Stimulated activated CD8-positive, alpha-beta memory T cell treated with anti-CD3 and anti-CD28 coated beads, Interleukin-12 subunit alpha, Interleukin-12 subunit beta, amount 100 ng/mL, for 24 hours (primary cell): ENCODE measurements around the gene FCRLA.
"Not testable (repeated sequence)": the region's sequence is repeated elsewhere in the genome, so short reads cannot be mapped to it uniquely, and the experiment has no call there.

ENCODE experiments used
- DNase-seq: peaks from one replicate; pipeline ENCODE4 v3.0.0-alpha.2; 2020; ENCODE audit errors: extremely low read depth

Gene FCRLA

GRCh38 chr1:161706482-161707347 lies at the start of gene FCRLA:
Gene FCRLA, plus strand, starts transcription at chr1:161707229. Its CDS starts 36 bp downstream, at chr1:161707265.
- no peak for DNase-seq

DNA sequence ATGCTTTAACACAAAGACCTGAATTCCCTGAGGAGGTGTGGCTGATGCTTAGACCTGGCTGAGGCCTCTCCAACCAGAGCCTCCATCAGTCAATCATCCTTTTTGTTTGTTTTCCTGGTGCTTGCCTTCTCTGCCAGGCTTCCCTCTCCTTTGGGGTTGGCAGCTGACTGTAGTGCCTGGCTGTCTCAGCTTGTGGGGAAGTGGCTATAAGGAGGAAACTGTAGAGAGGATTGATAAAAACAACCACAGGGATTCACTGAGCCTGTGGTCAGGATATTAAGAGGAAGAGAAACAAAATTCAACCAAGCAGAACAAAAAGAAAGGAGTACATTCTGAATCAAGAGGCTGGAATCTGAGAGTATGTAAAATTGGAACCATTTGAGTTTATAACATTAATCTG lies 48.5 kb upstream of the FCRLA start:
- DNase-seq: not testable (repeated sequence)

DNA sequence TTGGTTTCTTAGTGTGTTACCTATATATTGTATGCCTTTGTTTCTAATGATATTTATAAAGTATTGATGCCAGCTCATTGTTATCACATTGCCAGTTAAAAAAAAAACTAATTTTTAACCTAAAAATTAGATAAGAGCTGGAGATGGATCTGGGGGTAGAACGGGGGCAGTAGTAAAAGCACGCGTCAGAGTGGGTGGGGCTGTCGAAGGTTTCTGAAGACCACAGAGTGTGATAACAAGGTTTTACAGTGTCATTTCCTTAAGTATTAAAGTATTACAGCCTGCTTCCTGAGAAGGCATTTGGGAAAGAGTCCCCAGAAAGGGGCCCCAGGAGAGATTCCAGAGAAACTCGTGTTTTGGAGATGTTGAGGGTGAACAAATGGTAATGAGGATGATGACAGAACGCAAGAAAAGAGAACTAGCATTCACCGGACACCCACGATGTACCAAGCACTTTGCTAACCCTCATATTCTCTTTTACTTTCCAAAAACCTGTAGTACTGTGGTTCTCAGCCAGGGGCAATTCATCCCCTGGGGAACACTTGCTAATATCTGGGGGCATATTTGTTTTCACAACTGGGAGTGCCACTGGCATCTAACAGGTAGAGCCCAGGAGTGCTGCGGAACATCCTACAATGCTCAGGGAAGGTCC lies 45.2 kb upstream of the FCRLA start:
- not testable (repeated sequence) for DNase-seq

- DNase-seq: not testable (repeated sequence)
Observed at GRCh38 chr1:161662684-161663339, 44.2 kb upstream of the FCRLA start, which contains the start of gene FCGR2B. Gene FCGR2B, plus strand, starts transcription at chr1:161663143. Its CDS starts 99 bp downstream, at chr1:161663242.

DNA sequence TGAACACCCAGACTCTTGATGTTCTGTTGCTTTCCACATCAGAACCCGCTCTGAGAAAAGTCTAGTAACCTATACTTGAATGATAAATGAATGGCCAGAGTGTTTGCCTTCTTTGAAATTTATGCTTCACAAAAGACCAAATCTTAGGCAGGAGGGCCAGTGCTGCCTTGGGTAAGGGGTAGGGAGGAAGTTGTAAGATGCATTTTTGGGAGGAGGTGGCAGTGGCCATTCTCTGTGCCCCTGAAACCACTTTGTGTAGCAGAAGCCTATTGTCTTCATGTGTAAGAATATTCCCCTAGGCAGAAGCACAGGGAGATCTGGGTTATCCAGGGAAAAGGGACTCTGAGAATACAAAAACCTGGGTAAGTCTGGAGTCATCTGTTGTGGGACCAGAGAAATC lies 43.5 kb upstream of the FCRLA start:
- DNase-seq: not testable (repeated sequence)

DNA sequence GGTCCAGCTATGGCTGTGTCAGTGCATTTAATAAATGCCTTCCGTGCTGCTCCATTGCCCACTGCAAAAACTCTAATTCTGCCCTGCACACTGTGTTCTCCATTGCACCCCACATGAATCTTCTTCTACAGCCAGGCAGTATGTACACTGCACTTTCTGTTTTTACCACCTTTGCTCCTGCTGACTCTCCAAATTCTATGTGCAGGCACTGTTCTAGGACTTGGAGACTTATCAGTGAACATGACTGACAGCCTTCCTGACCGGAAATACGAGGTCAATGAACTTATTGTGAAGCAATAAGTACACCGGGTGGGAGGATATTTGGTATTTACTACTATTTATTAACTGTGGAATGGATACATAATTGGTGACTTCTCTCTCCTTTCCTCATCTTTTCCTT lies 42.3 kb upstream of the FCRLA start:
- not testable (repeated sequence) for DNase-seq

DNA sequence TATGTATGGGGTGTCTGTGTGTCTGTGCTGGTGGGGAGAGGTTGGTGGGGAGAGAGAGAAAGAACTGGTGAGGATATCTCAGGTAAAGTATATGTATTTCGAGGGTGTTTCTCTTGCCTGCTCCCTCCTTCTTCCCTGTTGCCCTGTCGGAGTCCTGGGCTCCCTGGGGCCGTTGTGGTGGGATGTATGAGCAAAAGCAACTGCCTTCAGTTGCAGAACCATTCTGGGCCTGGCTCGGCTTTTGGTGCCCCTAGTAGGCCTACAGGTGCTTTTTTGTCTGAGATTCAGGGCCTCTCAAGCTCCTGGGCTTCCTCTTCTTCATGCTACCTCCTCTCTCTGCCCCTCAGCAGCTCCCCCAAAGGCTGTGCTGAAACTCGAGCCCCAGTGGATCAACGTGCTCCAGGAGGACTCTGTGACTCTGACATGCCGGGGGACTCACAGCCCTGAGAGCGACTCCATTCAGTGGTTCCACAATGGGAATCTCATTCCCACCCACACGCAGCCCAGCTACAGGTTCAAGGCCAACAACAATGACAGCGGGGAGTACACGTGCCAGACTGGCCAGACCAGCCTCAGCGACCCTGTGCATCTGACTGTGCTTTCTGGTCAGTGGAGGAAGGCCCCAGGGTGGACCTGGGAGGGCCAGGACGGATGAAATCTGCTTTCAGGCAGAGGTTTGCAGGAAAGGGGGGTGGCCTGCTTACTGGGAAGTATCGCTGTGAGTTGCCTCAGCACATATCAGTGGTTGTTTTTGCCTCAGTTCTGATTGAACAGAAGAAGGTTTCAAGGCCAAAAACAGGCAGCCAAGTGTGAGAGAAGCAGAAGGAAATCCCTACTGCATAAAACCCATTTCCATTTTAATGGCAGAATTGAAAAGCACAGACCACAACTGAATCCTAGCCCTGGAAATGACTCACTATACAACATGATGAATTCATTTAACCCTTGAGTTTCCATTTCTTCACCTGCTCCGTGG lies 35.7 kb upstream of the FCRLA start:
- DNase-seq: not testable (repeated sequence)

GRCh38 chr1:161673437-161673836 lies 33.6 kb upstream of the FCRLA start:
- DNase-seq: not testable (repeated sequence)

DNA sequence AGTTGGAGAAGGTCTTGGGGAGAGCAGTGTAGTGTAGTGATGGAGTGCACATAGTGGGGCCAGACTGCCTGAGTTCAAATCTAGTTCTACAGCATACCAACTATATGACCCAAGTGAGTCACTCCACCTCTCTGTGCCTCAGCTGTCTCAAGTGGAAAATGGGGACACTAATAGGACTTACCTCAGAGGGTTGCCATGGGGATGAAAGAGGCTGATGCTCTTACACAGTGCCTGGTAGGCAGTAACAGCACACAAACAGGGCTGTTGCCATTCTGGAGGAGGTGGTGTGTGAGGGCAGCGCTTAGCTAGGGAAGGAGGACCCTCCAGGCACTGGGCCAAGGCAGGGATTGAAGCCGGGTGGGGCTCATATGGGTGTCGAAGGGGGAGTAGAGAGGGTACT lies 32.6 kb upstream of the FCRLA start:
- not testable (repeated sequence) for DNase-seq

DNA sequence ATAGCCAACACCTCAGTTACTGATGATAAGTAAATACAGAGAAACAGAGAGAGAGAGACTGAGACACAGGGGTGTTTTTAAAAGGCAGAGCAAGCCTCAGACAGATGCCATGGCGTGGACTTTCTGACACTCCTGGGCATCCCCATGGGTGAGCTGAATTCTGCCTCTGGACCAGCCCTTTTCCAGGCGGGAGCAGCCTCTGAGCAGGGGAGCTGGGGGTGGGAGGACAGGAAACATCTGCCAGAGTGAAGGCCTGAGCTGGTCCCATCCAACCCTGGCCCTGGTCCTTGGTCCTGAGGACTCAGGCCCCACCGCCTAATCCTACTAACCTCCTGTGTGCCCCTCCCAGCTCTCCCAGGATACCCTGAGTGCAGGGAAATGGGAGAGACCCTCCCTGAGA lies 32.1 kb upstream of the FCRLA start:
- not testable (repeated sequence) for DNase-seq

DNA sequence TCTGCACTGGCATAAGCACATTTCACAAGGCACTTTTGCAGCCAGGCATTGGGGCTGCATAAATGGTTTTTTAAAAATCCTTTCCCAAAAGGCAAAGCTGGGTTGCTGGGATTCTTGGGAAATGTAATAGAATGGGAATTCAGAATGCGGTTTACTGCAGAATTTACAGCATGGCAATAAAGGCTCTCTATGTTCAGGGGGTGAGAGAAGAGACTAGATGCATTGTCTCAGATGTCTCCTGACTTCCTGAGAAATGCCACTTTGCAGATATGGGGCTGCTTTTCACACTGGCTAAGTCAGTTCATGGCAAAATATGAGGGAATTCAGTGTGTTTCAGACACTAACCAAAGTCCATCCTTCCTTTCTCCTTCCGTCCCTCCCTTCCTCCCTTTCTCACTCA lies 30.6 kb upstream of the FCRLA start:
- DNase-seq: no peak

DNA sequence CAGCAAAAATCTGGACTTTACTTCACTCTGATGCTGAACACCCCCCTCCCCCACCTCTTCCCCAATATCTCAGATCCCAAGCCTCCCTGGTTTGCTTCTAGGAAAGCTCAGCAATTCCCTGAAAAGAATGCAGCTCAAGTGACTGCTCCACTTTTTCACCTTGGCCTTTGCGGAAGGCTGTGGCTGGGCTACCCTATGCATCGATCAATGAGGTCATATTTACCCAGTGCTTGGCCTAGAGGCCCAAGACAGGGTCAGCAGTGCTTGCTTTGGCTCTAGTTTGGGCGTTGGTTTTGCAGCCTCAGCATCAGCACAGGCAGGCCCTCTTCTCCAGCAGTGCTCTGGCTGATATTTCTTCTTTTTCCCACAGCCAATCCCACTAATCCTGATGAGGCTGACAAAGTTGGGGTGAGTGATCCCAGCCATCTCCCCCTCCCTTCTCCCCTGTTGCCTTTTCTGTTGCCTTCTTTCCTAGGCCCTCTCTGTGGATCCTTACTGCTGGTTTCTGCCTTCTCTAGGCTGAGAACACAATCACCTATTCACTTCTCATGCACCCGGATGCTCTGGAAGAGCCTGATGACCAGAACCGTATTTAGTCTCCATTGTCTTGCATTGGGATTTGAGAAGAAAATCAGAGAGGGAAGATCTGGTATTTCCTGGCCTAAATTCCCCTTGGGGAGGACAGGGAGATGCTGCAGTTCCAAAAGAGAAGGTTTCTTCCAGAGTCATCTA lies 29.9 kb upstream of the FCRLA start:
- DNase-seq: no peak

- no peak for DNase-seq
Observed at GRCh38 chr1:161678500-161678899, 28.5 kb upstream of the FCRLA start.

- DNase-seq: no peak
Observed at GRCh38 chr1:161681879-161682278, 25.1 kb upstream of the FCRLA start.

GRCh38 chr1:161688946-161689345 lies 18.1 kb upstream of the FCRLA start:
- DNase-seq: no peak

DNA sequence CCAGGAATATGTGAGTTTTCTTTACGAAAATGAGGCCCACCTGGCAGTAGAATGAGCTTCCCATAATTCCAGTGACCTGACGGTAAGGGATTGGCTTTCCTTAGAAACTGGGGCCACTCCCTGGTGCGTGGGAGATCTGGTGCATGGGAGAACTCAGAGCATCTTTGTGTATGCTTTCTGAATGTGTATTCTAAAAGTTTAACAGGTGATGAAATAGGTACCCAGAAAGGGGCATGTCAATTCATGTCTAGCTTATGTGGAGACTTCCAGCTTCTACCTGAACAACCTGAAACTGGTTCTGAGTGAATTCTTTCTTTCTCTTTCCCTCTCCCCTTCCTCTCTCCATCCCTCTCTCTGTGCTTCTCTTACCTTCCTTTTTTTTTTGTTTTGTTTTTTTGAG lies 15.2 kb upstream of the FCRLA start:
- DNase-seq: no peak

GRCh38 chr1:161693020-161693712 lies 13.9 kb upstream of the FCRLA start:
- not testable (repeated sequence) for DNase-seq

DNA sequence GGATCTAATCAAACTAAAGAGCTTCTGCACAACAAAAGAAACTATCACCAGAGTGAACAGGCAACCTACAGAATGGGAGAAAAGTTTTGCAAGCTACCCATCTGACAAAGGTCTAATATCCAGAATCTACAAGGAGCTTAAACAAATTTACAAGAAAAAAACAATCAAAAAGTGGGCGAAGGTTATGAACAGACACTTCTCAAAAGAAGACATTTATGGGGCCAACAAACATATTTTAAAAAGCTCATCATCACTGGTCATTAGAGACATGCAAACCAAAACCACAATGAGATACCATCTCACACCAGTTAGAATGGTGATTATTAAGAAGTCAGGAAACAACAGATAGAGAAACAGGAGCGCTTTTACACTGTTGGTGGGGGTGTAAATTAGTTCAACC lies 8.7 kb upstream of the FCRLA start:
- DNase-seq: not testable (repeated sequence)

- no peak for DNase-seq
Observed at GRCh38 chr1:161702250-161702649, 4.8 kb upstream of the FCRLA start.

DNA sequence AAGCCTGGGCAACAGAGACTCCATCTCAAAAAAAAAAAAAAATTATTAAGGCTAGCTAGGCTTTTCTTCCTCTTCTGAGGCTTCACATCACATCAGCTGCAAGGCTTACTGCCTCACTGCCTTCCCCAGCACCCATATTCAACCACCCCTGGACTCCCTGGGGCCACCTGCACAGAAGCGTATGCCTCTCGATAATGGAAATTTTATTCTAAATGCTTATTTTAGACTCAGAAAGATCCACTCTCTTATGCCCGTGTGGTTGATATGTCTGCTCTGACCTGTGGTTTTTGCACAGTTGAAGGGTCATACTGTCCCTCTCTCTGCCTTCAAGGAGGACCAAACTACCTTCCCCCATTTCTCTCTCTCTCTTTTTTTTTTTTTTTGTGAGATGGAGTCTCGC lies 1.5 kb upstream of the FCRLA start:
- DNase-seq: no peak
